Activated naive CD4-positive, alpha-beta T cell treated with anti-CD3 and anti-CD28 coated beads, Interleukin-2, amount 10 ng/mL, durations not matched to agents 7 days and 5 days (primary cell): ENCODE data around the gene SIPA1L3.
"Not testable (repeated sequence)": the region's sequence is repeated elsewhere in the genome, so short reads cannot be mapped to it uniquely, and the experiment has no call there.

Source experiments
- CTCF ChIA-PET: fragments of 350-600 bp; sonication (Branson Sonifier 250); formaldehyde crosslinking; loops from one replicate; lab custom pipeline; 2021; ENCODE audit warnings: antibody characterized with exemption; lab: Charles Lee
- DNase-seq: peaks from one replicate; pipeline ENCODE4 v3.0.0-alpha.2; 2020
- H3K27ac Mint-ChIP-seq: one replicate; pipeline ENCODE4 v1.8.0; 2021; ENCODE audit warnings: mild to moderate bottlenecking, moderate library complexity, mixed read lengths
- H3K27me3 Mint-ChIP-seq: one replicate; pipeline ENCODE4 v1.8.0; 2021; ENCODE audit warnings: mild to moderate bottlenecking, mixed read lengths
- H3K36me3 Mint-ChIP-seq: one replicate; pipeline ENCODE4 v1.8.0; 2021; ENCODE audit warnings: mixed read lengths
- H3K4me1 Mint-ChIP-seq: one replicate; pipeline ENCODE4 v1.8.0; 2021; ENCODE audit warnings: mixed read lengths
- H3K4me3 Mint-ChIP-seq: one replicate; pipeline ENCODE4 v1.8.0; 2021; ENCODE audit warnings: mild to moderate bottlenecking, moderate library complexity, mixed read lengths
- H3K9me3 Mint-ChIP-seq: one replicate; pipeline ENCODE4 v1.8.0; 2021; ENCODE audit warnings: mixed read lengths

The SIPA1L3 gene, protein sequence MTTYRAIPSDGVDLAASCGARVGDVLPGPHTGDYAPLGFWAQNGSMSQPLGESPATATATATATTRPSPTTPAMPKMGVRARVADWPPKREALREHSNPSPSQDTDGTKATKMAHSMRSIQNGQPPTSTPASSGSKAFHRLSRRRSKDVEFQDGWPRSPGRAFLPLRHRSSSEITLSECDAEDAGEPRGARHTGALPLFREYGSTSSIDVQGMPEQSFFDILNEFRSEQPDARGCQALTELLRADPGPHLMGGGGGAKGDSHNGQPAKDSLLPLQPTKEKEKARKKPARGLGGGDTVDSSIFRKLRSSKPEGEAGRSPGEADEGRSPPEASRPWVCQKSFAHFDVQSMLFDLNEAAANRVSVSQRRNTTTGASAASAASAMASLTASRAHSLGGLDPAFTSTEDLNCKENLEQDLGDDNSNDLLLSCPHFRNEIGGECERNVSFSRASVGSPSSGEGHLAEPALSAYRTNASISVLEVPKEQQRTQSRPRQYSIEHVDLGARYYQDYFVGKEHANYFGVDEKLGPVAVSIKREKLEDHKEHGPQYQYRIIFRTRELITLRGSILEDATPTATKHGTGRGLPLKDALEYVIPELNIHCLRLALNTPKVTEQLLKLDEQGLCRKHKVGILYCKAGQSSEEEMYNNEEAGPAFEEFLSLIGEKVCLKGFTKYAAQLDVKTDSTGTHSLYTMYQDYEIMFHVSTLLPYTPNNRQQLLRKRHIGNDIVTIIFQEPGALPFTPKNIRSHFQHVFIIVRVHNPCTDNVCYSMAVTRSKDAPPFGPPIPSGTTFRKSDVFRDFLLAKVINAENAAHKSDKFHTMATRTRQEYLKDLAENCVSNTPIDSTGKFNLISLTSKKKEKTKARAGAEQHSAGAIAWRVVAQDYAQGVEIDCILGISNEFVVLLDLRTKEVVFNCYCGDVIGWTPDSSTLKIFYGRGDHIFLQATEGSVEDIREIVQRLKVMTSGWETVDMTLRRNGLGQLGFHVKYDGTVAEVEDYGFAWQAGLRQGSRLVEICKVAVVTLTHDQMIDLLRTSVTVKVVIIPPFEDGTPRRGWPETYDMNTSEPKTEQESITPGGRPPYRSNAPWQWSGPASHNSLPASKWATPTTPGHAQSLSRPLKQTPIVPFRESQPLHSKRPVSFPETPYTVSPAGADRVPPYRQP (N-terminal part only)

GRCh38 chr19:37906869-37907734 lies at the start of gene SIPA1L3:
Gene SIPA1L3 (plus strand): TSS chr19:37907208. CDS start chr19:38081566, 174,358 bp downstream.
- CTCF ChIA-PET = interaction anchor here (0.6 to 2.0 kb wide), 10 partner anchors 8 to 429 kb away, joined by 3 to 5 read pairs (median 4); partner anchors contain the start of genes CATSPERG and SPINT2
- H3K27ac Mint-ChIP-seq = peak within 1 kb of the TSS; percentile 83
- H3K27me3 Mint-ChIP-seq = peaks cover 10% of the 10 kb centered on the region
- H3K4me3 Mint-ChIP-seq = peak within 1 kb of the TSS; percentile 90
- H3K4me1 Mint-ChIP-seq = peaks cover 28% of the 10 kb centered on the region
- no peaks in the 10 kb centered on the region for H3K36me3 Mint-ChIP-seq
- no peaks in the 10 kb centered on the region for H3K9me3 Mint-ChIP-seq
- DNase-seq = peak; percentile 96

- H3K36me3 Mint-ChIP-seq = no peaks in the 10 kb centered on the region
- peaks cover 9% of the 10 kb centered on the region for H3K9me3 Mint-ChIP-seq
- H3K27me3 Mint-ChIP-seq = no peaks in the 10 kb centered on the region
- no peaks in the 10 kb centered on the region for H3K4me1 Mint-ChIP-seq
- DNase-seq = no peak
- H3K27ac Mint-ChIP-seq = no peak overlapping the region
- H3K4me3 Mint-ChIP-seq = no peak overlapping the region
- CTCF ChIA-PET = no interaction called here
Measured at GRCh38 chr19:37864501-37864900, 42.5 kb upstream of the SIPA1L3 start.

- H3K27ac Mint-ChIP-seq, H3K36me3 Mint-ChIP-seq, H3K4me1 Mint-ChIP-seq, H3K4me3 Mint-ChIP-seq, DNase-seq, H3K27me3 Mint-ChIP-seq, CTCF ChIA-PET: not testable (repeated sequence)
- peaks cover 20% of the 10 kb centered on the region for H3K9me3 Mint-ChIP-seq
Measured at GRCh38 chr19:37865930-37866329, 41.1 kb upstream of the SIPA1L3 start.

DNA sequence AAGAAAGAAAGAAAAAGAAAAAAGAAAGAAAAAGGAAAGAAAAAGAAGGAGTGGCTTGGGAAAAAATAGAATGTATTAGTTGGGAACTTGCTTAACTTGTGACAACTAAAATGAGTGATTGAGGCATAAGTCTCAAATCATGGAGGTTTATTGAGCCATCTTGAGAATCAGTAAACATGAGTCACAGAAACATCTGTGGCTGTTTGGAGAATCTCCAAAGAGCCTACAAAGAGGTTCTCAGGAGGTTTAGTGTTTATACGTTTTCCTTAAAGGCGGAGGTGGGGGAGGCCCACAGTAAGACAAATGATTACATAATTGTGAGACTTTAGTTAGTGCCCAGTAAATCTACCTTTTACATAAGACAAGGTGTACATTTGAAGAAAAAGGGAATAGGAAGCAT lies 39.2 kb upstream of the SIPA1L3 start:
- CTCF ChIA-PET = no interaction called here
- no peaks in the 10 kb centered on the region for H3K27me3 Mint-ChIP-seq
- H3K9me3 Mint-ChIP-seq = peaks cover 32% of the 10 kb centered on the region
- no peaks in the 10 kb centered on the region for H3K4me1 Mint-ChIP-seq
- DNase-seq = no peak
- no peak overlapping the region for H3K27ac Mint-ChIP-seq
- no peaks in the 10 kb centered on the region for H3K36me3 Mint-ChIP-seq
- H3K4me3 Mint-ChIP-seq = no peak overlapping the region

DNA sequence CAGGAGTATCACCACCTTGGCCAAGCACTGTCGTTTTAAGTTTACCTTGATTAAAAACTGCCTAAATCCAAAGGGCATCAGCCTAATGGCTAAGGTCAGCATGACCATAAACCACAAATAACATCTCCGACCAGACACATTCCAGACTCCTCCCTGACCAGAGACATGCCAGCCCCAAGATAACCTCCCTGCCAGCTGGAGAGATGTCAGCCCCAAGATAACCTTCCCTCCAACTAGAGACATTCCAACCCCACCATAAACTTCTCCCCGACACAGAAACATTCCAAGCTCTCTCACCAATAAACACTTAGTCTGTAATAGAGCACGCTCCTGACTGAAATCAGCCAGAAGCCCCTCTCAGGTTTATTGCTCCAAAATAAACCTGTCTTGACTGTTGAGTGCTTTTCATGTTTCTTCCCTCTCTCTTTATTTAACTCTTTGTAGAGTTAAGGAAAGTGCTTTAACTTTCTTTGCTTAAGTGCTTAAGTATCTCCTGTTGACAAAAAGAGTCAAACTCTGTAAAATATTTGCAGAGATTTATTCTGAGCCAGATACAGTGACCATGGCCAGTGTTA lies 37.2 kb upstream of the SIPA1L3 start:
- CTCF ChIA-PET = no interaction called here
- Mint-ChIP-seq H3K4me1 (no peaks in the 10 kb centered on the region), H3K4me3 (no peak overlapping the region), H3K27me3 (no peaks in the 10 kb centered on the region), H3K36me3 (no peaks in the 10 kb centered on the region), H3K9me3 (peaks cover 32% of the 10 kb centered on the region), H3K27ac (no peak overlapping the region)
- no peak for DNase-seq

DNA sequence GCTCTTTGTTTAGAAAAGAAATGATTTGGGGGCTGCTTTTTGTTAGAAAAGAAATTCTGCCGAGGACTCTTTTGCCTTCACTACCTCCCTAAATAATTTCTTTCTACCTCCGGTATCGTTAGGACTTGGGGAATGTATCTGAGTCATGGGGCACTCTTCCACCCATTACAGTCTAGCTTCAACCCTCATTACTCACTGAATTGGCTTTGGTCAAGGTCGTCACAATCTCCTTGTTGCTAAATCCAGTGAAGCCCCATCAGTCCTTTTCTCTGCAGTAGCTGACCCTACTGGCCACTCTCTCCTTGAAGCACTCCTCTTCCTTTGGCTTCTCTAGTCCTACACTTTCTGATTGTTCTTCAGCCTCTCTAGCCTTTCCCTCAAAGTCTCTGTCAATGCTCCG lies 34.6 kb upstream of the SIPA1L3 start:
- CTCF ChIA-PET = no interaction called here
- H3K4me3 Mint-ChIP-seq = no peak overlapping the region
- no peak for DNase-seq
- no peak overlapping the region for H3K27ac Mint-ChIP-seq
- H3K36me3 Mint-ChIP-seq = no peaks in the 10 kb centered on the region
- H3K4me1 Mint-ChIP-seq = no peaks in the 10 kb centered on the region
- peaks cover 29% of the 10 kb centered on the region for H3K9me3 Mint-ChIP-seq
- H3K27me3 Mint-ChIP-seq = no peaks in the 10 kb centered on the region

DNA sequence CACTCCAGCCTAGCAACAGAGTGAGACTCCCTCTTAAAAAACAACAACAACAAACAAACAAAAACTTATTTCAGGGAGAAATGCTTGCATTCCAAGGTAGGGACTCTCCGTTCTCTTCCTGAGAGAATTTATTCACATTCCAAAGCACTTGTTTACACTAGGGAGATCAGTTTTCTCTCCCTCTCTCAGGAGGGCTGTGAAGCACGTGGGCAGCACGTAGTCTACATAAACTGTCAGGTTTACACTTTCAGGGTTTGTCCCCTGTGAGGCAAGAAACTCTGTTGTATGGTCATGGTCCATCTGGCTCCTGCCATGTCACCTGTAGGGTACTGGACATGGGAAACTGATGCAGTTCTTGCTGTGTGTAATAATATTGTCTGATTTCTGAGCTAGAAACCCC lies 32.2 kb upstream of the SIPA1L3 start:
- no peaks in the 10 kb centered on the region for H3K36me3 Mint-ChIP-seq
- H3K9me3 Mint-ChIP-seq = peaks cover 31% of the 10 kb centered on the region
- H3K4me3 Mint-ChIP-seq = no peak overlapping the region
- H3K4me1 Mint-ChIP-seq = no peaks in the 10 kb centered on the region
- no peaks in the 10 kb centered on the region for H3K27me3 Mint-ChIP-seq
- CTCF ChIA-PET = no interaction called here
- H3K27ac Mint-ChIP-seq = no peak overlapping the region
- no peak for DNase-seq

- Mint-ChIP-seq H3K4me3 (no peak overlapping the region), H3K27ac (no peak overlapping the region), H3K4me1 (no peaks in the 10 kb centered on the region), H3K27me3 (no peaks in the 10 kb centered on the region), H3K9me3 (peaks cover 22% of the 10 kb centered on the region), H3K36me3 (no peaks in the 10 kb centered on the region)
- CTCF ChIA-PET = no interaction called here
- DNase-seq = no peak
Measured at GRCh38 chr19:37876032-37876431, 31.0 kb upstream of the SIPA1L3 start.

DNA sequence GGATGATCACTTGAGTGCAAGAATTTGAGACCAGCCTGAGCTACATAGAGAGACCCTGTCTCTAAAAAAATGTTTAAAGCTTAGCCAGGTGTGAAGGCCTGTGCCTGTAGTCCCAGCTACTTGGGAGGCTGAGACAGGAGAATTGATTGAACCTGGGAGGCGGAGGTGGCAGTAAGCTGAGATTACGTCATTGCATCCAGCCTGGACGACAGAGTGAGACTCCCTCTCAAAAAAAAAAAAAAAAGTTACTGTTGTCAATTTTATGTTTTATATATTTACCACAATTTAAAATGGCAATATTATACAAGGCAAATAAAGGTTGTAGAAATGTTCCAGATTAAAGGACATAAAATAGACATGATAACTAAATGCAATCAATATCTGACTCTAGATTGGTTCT lies 29.9 kb upstream of the SIPA1L3 start:
- Mint-ChIP-seq H3K4me1 (no peaks in the 10 kb centered on the region), H3K36me3 (no peaks in the 10 kb centered on the region), H3K27me3 (no peaks in the 10 kb centered on the region), H3K9me3 (peaks cover 20% of the 10 kb centered on the region), H3K27ac (no peak overlapping the region), H3K4me3 (no peak overlapping the region)
- DNase-seq = no peak
- CTCF ChIA-PET = no interaction called here

DNA sequence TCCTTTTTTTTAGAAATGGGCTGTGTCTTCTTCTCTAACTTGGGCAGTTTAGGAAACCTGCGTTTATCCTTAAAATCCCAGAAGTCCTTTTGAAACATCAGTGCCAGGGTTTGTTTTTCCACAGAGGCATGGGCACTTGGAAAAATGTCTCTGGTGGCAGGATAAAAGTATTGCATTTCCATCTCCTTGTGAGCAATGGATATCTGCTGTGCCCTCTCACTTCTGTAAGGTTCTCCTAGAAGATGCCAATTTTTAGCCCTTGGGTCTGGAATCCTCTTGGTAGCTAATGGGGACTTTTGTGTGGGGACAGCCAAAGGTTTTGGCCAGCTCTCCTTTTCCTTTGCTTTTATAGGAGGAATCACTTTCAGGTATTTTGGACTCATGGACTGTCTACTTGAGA lies 21.6 kb upstream of the SIPA1L3 start:
- CTCF ChIA-PET = no interaction called here
- H3K27me3 Mint-ChIP-seq = no peaks in the 10 kb centered on the region
- no peak overlapping the region for H3K4me3 Mint-ChIP-seq

GRCh38 chr19:37886571-37886970 lies 20.4 kb upstream of the SIPA1L3 start:
- peaks cover 14% of the 10 kb centered on the region for H3K9me3 Mint-ChIP-seq
- no peaks in the 10 kb centered on the region for H3K36me3 Mint-ChIP-seq
- no peak overlapping the region for H3K27ac Mint-ChIP-seq
- no peak for DNase-seq
- CTCF ChIA-PET = no interaction called here
- no peaks in the 10 kb centered on the region for H3K27me3 Mint-ChIP-seq
- no peak overlapping the region for H3K4me3 Mint-ChIP-seq
- no peaks in the 10 kb centered on the region for H3K4me1 Mint-ChIP-seq

More for the DNA sequence above, 21.6 kb upstream of the SIPA1L3 start:
- Mint-ChIP-seq H3K36me3 (no peaks in the 10 kb centered on the region), H3K4me1 (no peaks in the 10 kb centered on the region), H3K9me3 (peaks cover 13% of the 10 kb centered on the region), H3K27ac (no peak overlapping the region)
- DNase-seq = no peak

DNA sequence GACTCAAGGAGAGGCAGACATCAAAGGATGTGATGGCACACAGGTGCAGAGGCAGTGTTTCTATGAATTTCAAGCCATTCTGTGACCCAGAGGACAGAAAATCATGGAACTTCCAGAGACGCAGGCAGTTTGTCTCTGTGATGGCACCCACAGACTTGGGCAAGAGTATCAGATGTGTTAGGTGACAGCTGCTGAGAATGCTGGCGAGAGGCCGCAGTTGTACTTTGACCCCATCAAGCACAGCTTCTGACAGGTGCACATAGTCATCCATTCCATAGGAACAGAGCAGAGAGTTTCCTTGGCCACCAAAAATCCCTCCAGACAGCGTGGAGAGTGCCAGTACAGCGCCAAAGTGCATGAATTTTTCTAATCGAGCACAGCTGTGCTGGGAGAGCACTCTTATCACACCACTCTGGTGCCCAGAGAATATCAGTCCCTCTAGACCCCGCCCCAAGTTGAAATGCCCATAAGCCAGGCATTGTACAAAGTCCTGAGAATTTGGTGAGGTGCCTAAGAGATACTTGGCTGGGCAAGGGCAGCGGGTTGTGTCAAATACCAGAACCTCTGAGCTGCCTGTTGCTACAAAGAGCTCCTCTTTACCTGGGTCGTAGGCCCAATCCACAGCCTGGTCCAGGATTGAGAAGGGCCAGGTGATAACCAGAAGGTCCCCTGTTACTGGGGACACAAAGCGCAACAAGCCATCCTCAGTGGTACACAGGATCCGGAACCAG lies 13.0 kb upstream of the SIPA1L3 start:
- Mint-ChIP-seq H3K4me1 (peaks cover 5% of the 10 kb centered on the region), H3K27ac (no peak overlapping the region), H3K27me3 (peaks cover 6% of the 10 kb centered on the region), H3K9me3 (peaks cover 3% of the 10 kb centered on the region), H3K36me3 (no peaks in the 10 kb centered on the region), H3K4me3 (no peak overlapping the region)
- CTCF ChIA-PET = no interaction called here
- DNase-seq = no peak

GRCh38 chr19:37896180-37896579 lies 10.8 kb upstream of the SIPA1L3 start:
- no peak for DNase-seq
- Mint-ChIP-seq H3K9me3 (peaks cover 3% of the 10 kb centered on the region), H3K4me3 (no peak overlapping the region), H3K4me1 (peaks cover 5% of the 10 kb centered on the region), H3K27me3 (peaks cover 11% of the 10 kb centered on the region), H3K27ac (no peak overlapping the region), H3K36me3 (no peaks in the 10 kb centered on the region)
- CTCF ChIA-PET = interaction anchor here (1.3 kb wide), 1 partner anchor 369 kb away, joined by 3 read pairs; no protein-coding TSS in a partner anchor
